ENCODE measurements around the gene NECTIN1.
"Not testable (repeated sequence)": the region's sequence is repeated elsewhere in the genome, so short reads cannot be mapped to it uniquely, and the experiment has no call there.

NECTIN1 gene

DNA sequence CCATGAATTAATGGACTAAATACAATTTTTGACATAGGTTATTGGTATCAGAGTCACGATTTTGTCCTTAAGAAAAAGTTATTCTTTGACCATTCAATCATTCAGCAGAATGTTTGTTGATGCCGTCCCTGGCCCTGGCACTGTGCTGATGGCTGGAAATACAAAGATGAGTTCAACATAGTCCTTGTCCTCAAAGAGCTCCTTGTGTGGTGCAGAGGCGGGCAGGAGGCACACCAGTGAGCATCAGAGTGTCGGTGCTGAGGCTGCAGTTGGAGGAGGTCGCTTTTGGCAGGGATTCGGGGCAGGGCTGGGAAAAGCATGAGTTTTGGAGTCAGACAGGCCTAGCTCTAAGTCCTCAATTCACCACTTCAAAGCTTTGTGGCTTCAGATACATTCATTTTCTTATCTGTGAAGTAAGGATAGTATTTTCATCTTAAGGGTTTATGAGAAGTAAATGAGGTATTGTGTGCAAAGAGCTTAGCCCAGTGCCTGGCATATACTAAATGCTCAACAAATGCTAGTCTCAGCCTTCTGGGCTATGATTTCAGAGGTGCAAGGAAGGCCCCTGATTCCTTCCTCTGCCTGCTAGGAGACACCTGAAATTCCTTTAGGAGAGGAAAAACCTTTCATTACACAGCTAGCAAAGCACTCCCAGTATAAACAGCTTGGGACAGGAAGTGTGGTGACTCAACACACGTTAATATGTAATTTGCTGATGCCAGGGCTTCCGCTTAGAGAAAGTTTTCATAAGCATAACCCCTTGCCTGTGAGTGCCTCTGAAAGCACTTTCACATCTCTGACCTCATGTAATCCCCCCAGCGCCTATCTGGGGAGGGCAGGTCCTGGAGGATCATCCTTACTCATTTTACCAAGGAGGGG lies 113.8 kb downstream of the NECTIN1 start:
- no peak for DNase-seq

DNA sequence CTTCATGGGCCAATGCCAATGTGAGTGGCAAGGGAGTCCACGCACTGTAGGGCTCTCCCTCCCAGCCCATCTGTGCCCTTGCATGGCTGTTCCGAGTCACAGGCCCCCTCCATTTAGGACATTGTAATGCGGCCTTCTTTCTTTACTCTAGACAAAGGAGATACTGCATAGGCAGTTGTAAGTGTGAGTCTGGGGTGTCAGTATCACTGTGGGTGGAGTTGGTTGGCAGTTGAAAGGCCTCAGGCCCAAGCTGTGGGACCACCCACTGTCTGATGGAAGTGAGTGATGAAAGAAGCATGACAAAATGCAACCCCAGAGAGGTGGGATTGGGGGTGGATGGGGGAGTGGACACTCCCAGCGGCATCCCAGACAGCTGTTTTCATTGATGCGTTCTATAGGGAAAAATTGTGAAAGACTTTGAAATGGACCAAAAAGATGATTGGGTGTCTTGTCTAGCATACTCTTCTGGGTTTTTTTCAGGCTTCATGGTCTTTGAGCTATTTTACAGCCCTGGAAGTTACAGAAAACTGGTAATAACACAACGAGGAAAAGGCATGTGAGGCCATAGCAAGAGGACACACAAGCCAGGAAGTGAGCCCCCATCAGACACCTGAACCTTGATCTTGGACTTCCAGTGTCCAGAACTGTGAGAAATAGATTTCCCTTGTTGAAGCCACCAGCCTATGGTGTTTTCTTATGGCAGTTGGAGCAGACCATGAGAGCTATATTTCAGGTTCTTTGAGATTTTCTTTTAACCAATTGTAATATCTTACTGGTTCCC lies 114.6 kb downstream of the NECTIN1 start:
- no peak for DNase-seq

DNA sequence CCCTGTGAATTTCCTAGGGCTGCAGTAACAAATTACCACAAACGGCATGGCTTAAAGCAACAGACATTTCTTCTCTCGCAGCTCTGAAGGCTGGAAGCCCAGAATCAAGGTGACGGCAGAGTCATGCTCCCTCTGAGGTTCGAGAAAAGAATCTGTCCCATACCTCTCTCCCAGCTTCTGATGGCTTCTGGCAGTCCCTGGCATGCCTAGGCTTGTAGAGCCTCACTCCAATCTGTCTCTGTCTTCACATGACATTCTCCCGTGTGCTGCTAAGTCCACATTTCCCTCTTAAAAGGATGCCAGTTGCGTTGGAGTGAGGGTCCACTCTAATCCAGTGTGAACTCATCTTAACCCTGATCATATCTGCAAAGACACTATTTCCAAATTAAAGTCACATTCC lies 116.2 kb downstream of the NECTIN1 start:
- DNase-seq: no peak

DNA sequence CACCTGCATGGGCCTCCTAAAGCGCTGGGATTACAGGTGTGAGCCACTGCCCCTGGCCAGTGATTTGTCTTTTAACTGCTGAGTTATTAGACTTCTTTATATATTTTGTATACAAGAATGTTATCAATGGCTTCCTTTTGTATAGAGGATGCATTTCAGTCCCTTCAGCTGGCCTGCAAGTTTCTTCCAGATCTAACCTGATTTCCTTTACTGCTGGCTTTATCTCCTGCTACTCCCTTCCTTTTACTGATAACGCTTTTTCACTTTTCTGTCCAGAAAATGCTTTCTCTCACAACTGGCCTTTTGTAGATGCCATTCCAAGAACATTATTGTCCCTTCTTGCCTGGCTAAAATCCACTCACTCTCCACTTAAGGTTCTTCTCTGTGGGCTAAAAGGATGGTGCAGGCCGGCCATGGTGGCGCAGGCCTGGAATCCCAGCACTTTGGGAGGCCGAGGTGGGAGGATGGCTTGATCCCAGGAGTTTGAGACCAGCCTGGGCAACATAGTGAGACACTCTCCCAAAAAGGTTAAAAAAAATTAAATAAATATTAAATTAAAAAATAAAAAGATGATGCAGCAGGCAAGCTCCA lies 118.1 kb downstream of the NECTIN1 start:
- no peak for DNase-seq

DNA sequence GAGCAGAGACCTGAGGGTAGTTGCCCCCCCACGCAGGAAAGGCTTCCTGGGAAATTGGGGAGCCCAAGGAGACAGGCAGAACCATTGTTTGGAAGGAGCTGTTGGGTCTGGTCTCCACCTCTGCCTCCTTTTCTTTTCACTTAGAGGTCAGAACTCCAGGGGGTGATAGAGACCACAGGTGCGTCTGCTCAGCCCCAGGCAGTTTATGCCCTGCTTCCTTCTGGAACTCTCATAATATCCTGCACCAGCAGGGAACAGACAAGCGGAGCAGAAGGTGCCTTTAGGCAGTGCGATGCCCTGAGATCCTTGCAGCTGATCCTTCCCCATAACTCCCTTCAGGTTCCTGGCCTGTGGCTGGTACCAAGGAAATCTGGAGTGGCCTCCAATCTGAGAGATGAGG lies 120.2 kb downstream of the NECTIN1 start:
- DNase-seq: no peak

DNA sequence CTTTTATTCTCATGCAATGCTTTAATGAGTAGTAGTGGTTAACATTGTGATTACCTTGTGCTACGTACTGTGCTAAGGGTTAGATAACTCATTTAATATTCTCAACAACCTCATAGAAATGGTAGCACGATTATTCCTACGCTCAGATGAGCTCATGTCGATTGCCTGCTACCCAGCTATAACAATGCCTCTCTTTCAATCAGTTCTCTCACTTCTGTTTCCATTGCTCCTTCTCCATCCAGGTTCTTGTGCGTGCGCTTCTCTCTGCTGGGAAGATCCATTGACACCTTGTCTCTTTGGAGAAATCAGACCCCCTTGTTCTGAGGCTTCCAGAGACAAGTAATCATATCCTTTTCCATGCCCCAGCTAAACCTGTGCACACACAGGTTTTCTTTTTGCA lies 120.8 kb downstream of the NECTIN1 start:
- DNase-seq: no peak

DNA sequence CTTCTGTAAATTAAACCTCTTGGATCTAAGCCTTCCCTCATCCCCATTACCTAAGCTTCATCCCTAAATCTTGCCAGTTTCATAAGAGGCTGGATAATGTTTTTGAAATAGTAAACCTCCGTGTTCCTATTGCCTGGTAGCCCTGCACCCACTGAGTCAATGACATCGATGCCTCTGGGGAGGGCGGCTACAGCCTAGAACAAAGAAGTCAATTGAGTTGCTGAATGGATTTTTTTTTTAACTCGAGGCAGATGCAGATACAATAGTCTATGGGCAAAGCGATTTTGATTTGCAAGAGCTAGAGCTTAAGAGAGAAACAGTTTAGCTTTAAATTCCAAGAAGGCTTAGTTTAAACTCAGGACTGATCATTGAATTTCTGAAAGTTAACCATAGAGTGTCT lies 121.3 kb downstream of the NECTIN1 start:
- DNase-seq: no peak

DNA sequence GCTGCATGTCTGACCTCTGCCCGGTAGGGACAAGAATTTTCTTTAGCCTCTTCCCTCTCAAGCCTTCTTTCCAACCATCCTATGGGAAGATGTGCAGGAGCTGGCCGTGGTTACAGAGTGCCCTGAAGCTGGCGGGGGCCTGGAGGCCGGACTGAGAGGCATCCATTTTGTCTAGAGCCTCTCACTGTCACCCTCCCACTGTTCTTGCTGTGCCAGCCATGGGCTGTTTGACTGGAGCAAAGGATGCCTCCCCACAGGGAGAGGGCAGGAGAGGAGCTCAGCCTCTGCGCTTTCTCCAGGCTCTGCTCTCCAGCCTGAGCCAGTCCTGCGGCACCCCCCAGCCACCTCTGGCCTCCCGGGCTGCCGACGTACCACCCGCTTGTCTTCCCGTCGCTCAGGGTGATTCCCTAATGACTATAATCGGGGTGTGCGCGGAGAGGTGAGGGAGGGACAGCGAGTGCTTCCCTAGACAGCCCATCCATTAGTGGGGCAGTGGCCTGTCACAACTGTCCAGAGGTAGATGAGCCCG lies 123.8 kb downstream of the NECTIN1 start:
- DNase-seq: peak; percentile 56

DNA sequence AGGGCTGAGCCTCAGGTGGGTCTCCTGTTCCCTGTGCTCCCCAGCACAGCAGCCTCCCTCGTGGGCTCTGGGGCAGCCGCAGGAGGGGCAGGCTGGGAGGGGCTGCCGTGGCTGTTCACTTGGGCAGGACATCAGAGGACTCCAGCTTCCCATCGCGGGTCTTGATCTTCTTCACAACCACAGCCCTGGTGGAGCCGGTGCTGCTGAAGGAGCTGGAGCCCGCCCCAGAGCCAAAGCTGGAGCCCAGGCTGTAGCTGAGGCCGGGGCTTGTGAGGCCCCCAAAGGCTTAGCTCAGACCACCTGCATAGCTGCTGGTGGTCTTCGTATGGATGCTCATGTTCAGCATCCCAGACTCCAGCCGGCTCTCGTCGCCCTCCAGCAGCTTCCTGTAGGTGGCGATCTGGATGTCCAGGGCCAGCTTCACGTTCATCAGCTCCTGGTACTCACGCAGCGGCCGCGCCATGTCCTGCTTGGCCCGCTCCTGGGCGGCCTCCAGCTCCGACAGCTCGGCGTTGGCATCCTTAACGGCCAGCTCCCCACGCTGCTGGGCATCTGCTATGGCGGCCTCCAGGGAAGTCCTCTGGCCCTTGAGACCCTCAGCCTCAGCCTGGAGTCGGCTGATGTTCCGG lies 126.1 kb downstream of the NECTIN1 start:
- DNase-seq: no peak

DNA sequence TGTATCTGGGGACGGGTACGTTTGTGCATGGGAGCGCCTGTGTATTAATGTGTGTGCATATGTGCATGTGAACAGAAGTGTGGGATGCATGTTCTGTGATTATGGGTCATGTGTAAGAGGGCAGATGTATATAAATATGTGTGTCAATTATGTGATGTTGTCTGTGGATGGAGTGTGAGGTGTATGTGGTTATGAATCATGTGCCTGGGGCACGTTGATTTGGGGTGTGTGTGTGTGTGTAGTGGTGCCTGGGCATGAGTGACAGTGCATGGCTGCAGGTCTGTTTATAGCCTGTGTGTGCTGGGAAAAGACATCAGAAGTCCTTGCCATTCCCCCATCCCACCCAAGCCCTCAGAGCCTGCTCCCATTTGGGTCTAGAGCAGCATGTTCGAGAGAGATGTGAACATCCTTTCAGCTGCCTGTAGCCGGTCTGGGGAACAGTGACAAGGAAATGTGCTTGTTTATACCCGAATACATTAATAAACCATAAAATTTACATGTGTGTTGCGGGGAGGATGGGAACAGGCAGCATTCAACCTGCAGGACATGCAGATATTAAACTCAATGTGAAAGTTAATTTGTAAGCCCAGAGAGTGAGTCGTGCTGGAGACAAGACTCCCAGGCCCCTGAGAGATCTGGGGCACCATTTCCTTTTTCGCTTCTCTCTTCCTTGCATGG lies 129.0 kb downstream of the NECTIN1 start:
- no peak for DNase-seq

DNA sequence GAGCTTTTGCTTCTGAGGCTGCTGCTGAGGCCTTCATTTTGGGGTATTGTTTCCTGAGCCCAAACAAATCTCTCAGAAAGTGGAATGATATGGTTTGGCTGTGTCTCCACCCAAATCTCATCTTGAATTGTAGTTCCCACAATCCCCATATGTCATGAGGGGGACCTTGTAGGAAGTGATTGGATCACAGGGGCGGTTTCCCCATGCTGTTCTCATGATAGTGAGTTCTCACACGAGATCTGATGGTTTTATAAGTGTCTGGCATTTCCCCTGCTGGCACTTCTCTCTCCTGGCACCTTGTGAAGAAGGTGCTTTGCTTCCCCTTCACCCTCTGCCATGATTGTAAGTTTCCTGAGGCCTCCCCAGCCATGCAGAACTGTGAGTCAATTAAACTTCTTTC lies 133.1 kb downstream of the NECTIN1 start:
- not testable (repeated sequence) for DNase-seq

DNA sequence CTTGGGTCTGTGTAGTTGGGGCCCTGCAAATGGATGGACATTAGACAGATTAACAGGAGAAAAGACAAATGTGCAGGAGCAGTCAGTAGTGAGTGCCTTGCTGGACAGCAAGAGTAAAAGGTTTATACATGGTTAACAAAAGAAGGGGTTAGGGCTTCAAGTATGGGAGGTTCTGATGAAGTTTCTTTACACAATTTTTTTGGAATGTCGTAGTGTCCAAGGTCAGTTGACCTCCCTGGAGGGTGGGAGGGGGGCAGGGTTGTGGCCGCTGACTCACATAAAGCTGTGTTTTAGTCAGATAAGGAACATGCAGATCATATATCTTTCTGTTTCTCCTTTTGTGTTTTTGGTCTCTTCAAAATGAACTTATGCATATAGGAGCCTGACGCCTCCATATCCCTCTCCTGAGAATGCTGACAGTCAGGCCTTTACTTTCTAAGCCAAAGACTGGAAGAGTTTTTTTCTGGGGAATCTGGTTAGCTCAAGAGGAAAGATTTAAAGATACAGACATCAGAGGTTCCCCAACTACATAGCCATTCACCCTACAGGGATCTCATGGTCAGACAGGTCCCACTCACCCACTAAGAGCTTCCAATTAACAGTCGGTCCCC lies 134.3 kb downstream of the NECTIN1 start:
- DNase-seq: no peak

DNA sequence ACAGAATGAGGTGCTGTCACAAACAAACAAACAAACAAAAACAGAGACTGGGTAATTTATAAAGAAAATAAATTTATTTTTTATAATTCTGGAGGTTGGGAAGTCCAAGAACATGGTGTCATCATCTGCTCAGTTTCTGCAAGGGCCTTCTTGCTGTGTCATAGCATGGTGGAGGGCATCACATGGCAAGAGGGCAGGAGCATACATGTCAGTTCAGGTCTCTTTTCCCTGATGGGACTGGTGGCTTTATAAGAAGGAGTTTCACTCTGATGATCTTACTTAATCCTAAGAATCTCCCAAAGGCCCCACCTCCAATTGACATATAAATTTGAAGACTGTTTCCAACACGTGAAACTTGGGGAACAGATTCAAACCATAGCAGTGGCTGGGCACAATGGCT lies 135.7 kb downstream of the NECTIN1 start:
- no peak for DNase-seq

DNA sequence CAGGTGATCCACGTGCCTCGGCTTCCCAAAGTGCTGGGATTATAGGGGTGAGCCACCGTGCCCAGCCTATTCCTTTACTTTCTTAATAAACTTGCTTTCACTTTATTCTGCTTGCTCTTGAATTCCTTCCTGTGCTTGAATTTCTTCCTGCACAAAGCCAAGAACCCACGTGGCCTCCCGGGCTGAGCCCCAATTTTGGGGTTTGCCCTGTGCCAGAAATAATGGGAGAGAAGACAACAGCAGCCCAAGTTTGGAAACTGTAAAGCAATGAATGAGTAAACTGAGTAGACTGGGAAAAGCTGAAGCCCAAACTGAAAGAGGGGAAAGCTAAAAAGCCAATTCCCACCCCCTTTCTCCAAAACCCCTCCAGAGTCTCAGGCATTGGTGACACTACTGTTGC lies 136.4 kb downstream of the NECTIN1 start:
- no peak for DNase-seq

DNA sequence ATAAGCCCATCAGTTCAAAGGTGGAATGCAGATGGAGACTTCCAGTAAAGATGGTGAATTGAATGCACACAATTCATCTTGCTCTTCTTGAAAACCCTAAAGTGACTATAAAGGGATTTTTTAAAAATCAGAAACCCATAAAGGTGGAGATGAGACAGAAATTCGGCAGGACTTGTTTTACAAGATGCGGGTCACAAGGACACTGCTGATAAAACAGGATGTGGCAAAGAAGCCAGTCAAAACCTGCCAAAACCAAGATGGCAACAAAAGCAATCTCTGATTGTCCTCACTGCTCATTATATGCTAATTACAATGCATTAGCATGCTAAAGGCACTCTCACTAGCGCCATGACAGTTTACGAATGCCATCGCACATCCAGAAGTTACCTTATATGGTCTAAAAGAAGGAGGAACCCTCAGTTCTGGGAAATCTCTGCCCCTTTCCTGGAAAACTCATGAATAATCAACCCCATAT lies 137.1 kb downstream of the NECTIN1 start:
- no peak for DNase-seq

DNA sequence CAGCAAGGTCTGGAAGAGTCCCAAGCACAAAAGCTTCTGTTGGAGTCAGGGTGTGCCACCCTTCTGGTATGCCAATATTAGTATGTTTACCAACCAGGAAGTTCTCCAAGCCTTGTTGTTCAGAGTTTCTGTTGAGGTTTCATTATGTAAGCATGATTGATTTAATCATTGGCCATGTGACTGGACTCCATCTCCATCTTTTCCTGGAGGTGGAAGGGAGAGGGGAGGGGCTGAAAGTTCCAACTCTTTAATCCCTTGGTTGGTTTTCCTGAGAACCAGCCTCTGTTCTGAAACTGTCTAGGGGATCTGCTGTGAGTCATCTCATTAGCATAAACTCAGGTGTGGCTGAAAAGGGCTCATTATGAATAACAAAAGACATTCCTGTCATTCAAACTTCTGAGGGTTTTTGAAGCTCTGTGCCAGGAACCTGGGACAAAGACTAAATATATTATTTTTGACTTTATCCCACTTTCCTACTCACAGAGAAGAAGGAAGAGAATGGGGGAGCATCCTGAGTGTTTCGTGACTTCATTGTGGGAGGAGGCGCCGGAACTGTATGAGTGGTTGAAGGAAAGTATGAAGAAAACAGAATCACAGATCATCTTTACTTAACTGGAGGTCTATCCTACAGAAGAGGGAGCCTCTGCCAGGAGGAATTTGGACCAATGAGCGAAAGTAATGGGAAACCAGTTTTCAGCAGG lies 138.2 kb downstream of the NECTIN1 start:
- no peak for DNase-seq

DNA sequence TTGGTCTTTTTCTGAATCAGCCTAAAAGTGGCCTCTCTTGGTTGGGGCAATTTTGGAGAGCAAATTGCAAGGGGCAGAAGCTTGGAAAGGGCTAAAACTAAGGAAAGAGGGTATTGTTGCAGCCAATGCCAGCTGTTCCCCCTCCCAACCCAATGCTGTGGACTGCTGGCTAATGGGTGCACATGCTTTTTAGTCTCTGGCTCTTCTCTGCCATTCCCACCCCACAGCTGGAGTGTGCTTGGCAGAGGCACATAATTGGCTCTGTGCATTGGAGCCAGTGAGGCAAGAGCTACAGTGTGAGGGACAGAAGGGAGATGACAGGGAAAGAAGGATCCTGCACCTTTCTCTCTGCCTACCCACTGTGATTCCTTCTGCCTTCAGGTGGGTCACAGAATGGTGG lies 140.0 kb downstream of the NECTIN1 start:
- DNase-seq: no peak
